HT-29 (cell line): ENCODE results near the gene S100A16. TPM values are rescaled to one million over a fixed set of nuclear protein-coding genes. Genes with fewer than 3 reads are reported as not detected.
"Not testable (repeated sequence)": the region's sequence is repeated elsewhere in the genome, so short reads cannot be mapped to it uniquely, and the experiment has no call there.

ENCODE experiments used
- DNase-seq: peaks from one replicate; pipeline ENCODE4 v3.0.0-alpha.2; 2015; ENCODE audit warnings: low spot score
- total RNA-seq: library from RNA; depleted of rRNA; stranded (reverse); fragments of >200 nt; shearing (Covaris generic); gene quantifications from 2 replicates; pipeline ENCODE4 v1.2.3, GENCODE V29; 2014

Gene S100A16
- total RNA-seq, 1 experiment from 2014 or later, result 282 TPM

DNA sequence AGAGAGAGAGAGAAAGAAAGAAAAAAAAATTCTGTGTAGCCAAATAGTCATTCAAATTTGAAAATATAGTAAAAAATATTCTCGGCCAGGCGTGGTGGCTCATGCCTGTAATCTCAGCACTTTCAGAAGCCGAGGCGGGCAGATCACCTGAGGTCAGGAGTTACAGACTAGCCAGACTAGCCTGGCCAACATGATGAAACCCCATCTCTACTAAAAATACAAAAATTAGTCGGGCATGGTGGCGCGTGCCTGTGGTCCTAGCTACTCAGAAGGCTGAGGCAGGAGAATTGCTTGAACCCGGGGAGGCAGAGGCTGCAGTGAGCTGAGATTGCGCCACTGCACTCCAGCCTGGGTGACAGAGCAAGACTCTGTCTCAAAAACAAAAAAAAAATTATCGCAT is 24.9 kb downstream of the S100A16 start:
- DNase-seq, result not testable (repeated sequence)

DNA sequence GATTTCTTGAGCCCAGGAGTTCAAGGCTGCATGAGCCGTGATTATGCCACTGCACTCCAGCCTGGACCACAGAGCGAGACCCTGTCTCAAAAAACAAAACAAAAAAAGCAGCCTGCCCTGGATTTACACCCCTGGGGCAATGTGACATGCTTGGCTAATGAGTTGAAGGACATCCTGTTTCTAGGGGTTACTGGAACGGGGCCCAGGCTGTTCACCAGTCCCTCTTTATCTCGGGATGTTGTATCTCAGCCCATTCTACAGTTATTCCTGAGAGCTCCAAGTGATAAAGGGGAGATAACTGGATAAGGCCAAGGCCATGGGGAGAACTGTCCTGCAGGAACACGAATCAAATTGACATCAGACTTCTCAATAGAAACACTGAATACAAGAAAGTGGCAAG is 25.6 kb downstream of the S100A16 start:
- no peak for DNase-seq

DNA sequence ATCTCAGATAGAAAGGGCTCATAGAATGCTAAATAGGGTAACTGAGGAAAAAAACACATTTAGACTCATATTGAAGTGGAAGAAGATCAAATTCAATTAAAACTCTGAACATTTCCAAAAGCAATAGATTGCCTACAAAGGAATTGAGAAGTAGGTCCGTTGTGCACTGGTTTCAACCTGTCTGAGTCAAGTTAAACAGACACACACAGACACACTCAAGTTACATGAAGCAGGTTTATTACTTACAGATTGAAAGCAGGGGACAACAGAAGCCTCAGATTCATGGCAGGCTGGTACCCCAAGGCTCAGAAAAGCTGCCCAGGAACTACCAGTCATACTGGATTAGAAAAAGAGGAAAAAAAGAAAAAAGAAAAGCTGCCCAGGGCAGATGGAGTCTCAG is 26.6 kb downstream of the S100A16 start:
- no peak for DNase-seq

DNA sequence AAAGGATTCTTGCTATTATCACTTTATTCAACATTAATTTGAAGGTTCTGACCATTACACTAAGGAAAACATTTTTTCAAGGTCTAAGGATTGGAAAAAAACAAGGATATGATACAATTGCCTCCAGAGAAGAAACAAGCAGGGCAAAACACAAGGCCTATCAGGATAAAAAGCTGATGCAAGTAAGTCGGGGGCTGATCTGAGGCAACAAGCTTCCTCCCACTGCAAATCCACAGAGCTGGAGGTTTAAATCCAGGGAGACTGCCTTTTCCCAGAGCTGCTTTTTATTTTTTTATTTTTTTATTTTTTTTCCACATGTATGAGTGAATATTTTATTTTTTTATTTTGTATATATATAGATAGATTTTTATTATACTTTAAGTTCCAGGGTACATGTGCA is 27.9 kb downstream of the S100A16 start:
- no peak for DNase-seq

DNA sequence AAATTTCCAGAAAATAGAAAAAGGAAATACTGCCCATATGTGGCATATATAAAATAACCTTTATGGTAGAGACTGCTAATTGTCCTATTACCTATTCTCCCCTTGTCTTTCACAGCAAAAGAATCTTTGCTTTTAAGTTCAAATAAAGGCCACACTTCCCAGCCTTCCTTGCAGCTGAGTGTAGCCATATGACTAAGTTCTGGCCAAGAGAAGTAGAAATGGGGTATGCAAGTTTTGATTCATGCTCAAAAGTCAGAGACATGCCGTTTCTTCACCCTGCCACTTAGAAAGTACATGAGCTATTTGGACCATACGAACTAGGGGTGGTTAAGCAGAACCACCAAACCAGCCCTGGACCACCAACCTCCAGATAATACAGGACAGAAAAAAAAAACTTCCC is 29.0 kb downstream of the S100A16 start:
- DNase-seq, result no peak

DNA sequence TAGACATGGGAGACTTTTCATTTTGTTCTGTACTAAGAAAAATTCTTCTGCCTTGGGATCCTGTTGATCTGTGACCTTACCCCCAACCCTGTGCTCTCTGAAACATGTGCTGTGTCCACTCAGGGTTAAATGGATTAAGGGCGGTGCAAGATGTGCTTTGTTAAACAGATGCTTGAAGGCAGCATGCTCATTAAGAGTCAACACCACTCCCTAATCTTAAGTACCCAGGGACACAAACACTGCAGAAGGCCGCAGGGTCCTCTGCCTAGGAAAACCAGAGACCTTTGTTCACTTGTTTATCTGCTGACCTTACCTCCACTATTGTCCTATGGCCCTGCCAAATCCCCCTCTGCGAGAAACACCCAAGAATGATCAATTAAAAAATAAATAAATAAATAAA is 29.4 kb downstream of the S100A16 start:
- DNase-seq, result not testable (repeated sequence)

DNA sequence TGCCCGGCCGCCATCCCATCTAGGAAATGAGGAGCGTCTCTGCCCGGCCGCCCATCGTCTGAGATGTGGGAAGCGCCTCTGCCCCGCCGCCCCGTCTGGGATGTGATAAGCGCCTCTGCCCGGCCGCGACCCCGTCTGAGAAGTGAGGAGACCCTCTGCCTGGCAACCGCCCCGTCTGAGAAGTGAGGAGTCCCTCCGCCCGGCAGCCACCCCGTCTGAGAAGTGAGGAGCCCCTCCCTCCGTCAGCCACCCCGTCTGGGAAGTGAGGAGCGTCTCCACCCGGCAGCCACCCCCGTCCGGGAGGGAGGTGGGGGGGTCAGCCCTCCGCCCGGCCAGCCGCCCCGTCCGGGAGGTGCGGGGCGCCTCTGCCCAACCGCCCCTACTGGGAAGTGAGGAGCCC is 30.1 kb downstream of the S100A16 start:
- not testable (repeated sequence) for DNase-seq

DNA sequence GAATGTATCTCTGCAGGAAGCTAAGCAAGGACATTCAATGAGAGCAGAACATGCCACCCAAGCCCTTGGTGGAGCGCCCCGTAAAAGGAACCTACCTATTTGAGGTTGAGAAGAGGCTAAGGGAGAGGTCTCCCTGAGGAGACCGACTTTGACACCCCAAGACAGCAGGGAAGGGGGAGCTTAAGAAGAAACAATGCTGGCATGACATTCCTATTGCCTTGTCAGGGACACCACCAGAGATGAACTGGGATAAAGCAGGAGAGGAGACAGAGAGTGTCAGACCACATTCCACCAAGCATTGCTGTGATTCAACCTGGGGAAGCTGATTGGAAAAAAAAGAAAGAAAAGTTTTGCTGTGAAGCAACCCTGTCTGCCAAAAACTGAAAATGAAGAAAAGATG is 34.0 kb downstream of the S100A16 start:
- no peak for DNase-seq

DNA sequence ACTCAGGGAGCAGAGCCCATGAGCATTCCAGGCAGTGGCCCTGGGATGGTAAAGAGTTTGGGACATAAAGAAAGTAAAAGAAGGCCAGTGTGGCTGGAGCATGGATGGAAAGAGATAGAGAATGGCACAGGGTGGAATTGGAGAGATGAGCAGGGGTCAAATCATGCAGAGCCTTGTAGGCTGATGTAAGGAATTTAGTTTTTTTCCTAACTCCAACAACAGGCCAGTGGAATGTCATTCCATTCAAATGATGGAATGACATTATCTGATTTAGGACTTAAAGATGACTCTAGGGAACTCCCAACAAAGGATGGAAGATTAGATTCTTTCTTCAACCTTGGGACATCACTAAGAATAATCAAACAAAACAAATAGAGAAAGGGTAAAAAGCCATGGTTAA is 34.4 kb downstream of the S100A16 start:
- no peak for DNase-seq

DNA sequence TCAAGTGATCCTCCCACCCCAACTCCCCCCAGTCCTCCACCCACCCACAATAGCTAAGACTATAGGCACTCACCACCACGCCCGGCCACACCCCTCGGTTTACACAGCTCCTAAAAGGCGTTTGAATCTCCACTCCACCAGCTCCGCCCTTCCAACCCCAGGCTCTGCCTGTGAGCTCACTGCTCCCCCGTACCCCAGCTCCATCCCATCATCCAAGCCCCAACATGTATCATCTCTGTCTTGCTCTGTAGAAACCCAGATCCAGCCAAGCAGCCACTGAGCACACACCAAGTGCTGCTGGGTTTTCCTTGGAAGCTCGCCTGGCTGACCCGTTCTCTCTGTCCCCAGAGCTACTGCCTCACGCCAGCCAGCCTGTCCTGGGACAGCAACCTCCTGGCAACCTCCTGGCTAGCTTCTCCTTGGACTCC is 35.3 kb downstream of the S100A16 start:
- no peak for DNase-seq

DNA sequence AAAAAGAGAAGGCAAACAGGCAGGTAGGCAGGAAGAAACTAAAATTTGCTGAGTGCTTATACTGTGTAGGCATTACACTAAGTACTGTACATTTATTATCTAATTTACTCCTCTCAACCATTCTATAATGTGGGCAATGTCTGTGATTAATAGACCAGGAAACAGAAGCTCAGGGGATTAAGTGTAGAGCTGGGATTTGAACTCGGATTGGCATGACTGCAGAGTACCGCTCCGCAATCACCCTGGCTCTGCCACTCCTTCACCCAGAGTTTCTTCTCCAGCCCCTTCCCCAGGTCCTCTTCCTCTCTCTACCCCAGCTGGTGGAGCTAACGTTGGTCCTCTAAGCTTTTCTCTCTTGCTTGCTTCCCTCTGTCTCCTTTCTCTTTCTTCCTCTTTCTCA is 35.8 kb downstream of the S100A16 start:
- no peak for DNase-seq

DNA sequence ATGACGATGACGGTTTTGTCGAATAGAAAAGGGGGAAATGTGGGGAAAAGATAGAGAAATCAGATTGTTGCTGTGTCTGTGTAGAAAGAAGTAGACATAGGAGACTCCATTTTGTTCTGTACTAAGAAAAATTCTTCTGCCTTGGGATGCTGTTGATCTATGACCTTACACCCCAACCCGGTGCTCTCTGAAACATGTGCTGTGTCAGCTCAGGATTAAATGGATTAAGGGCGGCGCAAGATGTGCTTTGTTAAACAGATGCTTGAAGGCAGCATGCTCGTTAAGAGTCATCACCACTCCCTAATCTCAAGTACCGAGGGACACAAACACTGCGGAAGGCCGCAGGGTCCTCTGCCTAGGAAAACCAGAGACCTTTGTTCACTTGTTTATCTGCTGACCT is 37.4 kb downstream of the S100A16 start:
- DNase-seq, result not testable (repeated sequence)

DNA sequence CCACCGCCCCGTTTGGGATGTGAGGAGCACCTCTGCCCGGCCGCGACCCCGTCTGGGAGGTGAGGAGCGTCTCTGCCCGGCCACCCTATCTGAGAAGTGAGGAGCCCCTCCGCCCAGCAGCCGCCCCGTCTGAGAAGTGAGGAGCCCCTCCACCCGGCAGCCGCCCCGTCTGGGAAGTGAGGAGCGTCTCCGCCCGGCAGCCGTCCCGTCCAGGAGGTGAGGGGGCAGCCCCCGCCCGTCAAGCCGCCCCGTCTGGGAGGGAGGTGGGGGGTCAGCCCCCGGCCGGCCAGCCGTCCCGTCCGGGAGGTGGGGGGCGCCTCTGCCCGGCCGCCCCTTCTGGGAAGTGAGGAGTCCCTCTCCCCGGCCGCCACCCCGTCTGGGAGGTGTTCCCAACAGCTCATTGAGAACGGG is 37.9 kb downstream of the S100A16 start:
- not testable (repeated sequence) for DNase-seq

DNA sequence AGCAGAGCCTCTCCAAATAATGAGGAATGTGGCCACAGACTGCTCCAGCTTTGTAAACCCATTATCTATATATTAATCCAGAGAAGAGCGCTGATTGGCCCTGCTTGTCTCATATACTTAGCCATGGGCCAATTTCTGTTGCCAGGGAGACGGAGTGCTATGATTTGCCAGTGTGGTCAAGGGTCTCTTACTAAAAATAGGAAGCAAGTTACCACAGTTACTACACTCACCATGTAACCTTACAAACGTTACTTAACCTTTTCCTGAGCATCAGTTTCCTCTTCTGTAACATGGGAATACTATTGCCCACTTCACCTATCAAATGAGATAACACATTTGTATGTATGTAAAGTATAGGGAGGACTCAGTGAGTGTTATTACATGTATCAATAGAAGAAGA is 39.6 kb downstream of the S100A16 start:
- no peak for DNase-seq

DNA sequence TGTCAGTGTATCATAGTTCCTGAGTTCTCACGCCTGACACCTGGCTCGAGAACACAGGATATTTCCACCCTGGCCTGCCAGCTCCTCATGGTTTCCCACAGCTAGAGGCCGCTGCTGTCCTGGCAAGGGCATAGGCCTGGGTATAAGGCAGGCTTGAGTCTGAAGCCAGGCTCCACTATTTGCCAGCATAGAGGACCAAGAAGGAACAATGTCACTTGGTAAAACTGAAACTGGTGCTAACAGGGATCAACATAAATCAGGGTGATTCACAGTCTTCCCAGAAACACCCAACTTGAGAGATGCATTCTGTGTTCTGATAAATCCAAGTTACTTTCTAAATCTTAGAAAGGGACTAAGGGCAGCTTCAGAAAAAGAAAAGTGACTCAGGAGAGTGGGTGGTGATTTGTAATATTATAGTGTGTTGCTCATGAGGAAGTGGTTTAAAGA is 40.3 kb downstream of the S100A16 start:
- DNase-seq, result peak; percentile 93

DNA sequence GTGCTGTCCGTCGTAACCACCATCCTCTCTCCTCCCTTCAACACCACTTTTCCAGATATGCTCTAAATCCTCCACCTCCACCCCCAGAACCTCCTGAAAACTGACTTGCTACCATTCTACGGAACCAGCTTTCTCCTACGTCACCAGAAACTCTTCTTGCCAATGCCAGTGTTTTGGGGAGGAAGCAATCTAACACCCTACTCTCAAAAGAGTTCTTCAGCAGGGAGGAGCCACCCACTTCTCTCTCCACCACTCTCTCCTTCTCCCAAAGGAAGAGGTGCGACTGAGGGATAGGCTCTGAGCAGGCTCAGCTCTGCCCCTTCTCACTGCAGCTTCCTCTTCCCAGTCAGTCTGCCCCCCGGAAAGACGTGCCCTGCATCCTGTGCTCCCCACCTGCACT is 41.2 kb downstream of the S100A16 start:
- no peak for DNase-seq

DNA sequence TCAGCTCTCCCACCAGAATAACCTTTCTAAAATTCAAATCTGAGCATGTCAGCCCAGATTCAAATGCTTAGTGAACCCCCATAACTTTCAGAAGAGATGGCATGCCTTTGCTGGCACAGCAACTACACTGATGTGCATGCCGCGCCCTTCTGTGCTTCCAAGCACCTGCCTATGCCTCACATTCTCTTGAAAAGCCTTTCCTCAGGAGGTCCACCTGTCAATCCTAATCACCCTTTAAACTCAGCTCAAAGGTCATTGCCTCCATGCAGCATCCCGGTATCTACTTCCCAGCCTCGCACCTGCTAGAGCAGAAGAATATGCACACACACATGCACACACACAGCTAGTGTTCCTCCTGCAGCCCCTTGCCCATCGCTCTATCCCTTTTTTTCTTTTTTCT is 42.1 kb downstream of the S100A16 start:
- DNase-seq, result no peak

DNA sequence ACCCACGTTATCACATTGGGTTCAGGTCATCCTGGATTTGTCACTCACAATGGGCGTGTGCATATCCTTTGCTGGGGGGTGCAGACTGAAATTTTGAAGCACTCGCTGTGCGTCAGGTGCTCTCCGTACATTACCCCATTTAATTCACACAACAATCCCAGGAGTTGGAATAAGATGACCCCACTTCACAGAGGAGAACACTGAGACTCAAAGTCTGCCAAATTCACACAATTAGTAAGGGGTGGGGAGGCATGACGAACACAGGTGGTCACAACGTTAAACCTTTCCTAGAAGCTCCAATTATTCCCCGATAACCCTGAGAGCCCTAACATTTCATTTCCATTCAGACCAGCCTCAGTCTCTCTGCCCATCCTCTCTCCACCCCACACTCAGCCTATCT is 43.5 kb downstream of the S100A16 start:
- no peak for DNase-seq

DNA sequence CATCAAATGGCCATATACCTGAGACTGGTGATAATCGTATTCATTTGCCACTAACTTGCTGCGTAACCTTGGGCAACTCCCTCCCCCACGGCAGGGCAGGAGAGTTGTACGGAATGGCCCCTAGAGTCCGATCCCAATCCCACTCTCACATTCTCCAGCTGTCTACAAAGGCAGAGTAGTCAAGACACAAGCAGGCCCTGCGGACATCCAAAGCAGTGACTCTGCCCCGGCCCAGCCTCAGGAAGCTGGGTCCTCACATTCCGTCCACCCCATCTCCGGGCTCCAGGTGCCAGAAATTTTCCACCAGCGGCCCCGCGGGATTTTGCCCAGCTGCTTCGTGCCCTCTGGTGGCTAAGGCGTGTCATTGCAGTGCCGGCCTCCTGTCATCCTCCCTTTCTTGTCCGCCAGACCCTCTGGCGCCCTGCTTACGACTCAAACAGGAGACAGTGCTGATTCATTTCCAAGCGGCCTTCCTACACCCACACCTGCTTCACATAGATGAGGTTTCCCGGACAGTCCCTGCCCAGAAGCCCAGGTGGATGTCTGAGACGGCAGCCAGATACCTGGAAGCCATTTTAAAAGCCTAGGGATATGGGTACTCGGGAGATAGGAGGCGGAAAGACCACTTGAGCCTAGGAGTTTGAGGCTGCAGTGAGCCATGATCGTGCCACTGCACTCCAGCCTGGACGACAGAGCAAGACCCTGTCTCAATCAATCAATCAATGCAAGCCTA is 44.4 kb downstream of the S100A16 start:
- peak; percentile 98 for DNase-seq

DNA sequence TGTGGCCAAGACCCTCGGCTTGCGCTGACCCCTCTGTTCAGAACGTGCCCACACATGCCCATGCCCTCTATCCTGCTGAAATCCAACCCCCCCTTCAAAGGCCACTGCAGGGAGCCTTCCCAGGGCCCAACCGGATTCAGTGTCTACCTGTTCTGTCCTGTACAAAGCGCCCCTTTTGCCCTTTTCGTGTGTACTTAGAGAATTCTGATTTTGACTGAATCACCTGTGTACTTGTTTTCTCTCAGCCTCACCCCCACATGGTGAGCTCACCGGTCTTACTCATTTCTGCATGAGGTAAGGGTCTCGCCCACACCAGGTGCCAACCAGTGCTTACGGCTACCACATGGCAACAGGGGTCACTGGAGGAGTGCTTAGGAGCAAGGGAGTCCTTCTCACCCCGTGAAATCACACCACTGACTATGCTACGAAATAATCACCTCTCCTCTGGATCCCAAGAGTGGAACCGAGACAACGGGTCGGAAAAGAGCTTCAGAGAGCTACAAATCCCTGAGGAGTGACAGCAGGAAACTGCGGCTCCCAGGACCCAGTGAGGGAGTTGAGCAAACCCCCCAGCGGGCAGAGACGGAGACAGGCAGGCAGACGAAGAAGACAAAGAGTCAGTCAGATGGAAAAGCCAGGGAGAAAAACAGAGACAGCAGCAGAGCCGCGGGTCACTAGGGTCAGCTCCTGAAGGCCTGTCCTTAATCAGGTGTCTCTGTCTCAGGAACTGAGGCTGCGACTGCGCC is 45.1 kb downstream of the S100A16 start:
- peak; percentile 46 for DNase-seq

DNA sequence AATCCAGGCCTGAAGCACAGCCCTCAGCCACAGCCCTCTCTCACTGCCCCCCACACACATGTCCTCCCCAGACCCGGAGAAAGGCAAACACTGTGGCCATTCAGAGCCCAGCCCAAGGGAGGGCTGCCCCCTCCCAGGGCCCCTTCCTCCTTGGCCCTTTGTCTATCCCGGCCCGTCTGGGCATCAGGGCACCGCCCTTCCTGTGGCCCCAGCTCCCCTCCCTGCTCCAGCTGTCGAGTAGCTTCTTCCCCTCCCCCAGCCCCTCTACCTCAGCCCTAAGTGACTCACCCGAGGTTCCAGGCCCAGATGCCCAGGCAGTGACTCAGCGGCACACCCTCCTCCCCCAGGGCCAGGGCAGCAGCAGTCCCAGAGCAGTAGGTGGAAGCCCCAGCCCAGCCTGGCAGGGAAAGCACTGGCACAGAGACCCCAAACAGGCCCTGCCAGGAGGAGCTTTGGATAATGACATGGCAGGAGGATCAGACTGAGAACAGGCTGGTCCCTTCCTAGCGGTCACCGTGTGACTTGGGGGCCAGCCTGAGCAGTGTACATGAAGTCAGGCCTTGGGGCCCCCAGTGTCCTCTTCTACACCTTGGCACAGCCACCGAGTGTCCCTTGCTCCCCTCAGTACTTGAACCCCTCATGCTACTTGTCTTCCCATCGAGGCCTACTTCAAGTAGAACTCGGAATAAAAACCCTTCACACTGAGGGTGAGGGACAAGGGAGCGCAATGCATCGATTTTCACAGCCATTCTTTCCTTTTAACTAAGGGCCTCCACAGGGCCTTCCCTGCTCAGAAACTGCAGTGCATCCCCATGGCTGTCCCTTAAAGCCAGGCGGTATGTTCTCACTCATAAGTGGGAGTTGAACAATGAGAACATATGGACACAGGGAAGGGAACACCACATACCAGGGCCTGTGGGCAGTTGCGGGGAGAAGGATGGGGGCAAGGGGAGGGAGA is 46.2 kb downstream of the S100A16 start:
- peak; percentile 98 for DNase-seq
